Measurements from ENCODE around the gene PSAPL1. TPM values are rescaled to one million over a fixed set of nuclear protein-coding genes. Genes with fewer than 3 reads are reported as not detected.

Gene PSAPL1
- total and polyA plus RNA-seq, 4 donors, result not detected

DNA sequence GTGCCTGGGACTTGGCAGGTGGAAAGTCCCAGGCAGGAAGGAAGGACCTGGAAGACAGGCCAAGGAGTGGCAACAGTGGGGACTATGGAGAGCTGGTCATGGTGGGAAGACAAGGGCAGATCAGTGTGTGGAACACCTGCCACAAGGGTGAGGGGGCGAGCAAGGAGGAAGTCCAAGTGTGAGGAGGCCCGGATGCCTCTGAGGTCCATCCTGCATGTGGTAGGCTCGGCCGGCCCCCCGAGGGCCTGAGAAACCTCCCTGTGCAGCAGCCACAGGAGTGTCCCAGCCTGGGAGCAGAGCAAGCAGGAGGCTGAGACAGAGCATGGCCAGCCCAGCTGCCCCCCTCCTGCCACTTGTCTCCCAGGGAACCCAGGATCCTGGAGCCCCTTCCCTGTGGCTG lies 40.5 kb upstream of the PSAPL1 start:
- no peak for DNase-seq (ENCODE audit: low spot score)
- Histone ChIP-seq H3K9me3 (ENCODE audit: control insufficient read depth in 4 of 4, low read length in 3 of 4) (no peaks in the 10 kb centered on the region), H3K9ac (ENCODE audit: low read depth in 1 of 2, low read length in 2 of 2) (no peak overlapping the region), H3K4me1 (ENCODE audit: control insufficient read depth in 4 of 4, insufficient read depth in 4 of 4, low read length in 3 of 4) (no peaks in the 10 kb centered on the region), H3K27ac (ENCODE audit: low read depth in 1 of 2, low read length in 2 of 2) (no peak overlapping the region), H3K36me3 (ENCODE audit: control insufficient read depth in 4 of 4, insufficient read depth in 3 of 4, low read depth in 1 of 4, low read length in 3 of 4) (no peaks in the 10 kb centered on the region), H3K4me3 (ENCODE audit: low read depth in 1 of 3, low read length in 3 of 3) (no peak overlapping the region), H3K27me3 (ENCODE audit: control insufficient read depth in 4 of 4, insufficient read depth in 4 of 4, low read length in 3 of 4) (no peaks in the 10 kb centered on the region)
- TF ChIP-seq FOXA2 (IDR thresholded peaks at IDR 0.05) (no peak), YY1 (IDR thresholded peaks at IDR 0.05) (no peak), SP1 (IDR thresholded peaks at IDR 0.05) (no peak), NR2F2 (IDR thresholded peaks at IDR 0.05) (no peak), TAF1 (conservative IDR thresholded peaks at IDR 0.05) (no peak), RAD21 (IDR thresholded peaks at IDR 0.05) (no peak)
- TF ChIP-seq, protein P1, sequence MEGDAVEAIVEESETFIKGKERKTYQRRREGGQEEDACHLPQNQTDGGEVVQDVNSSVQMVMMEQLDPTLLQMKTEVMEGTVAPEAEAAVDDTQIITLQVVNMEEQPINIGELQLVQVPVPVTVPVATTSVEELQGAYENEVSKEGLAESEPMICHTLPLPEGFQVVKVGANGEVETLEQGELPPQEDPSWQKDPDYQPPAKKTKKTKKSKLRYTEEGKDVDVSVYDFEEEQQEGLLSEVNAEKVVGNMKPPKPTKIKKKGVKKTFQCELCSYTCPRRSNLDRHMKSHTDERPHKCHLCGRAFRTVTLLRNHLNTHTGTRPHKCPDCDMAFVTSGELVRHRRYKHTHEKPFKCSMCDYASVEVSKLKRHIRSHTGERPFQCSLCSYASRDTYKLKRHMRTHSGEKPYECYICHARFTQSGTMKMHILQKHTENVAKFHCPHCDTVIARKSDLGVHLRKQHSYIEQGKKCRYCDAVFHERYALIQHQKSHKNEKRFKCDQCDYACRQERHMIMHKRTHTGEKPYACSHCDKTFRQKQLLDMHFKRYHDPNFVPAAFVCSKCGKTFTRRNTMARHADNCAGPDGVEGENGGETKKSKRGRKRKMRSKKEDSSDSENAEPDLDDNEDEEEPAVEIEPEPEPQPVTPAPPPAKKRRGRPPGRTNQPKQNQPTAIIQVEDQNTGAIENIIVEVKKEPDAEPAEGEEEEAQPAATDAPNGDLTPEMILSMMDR (IDR thresholded peaks at IDR 0.05; ENCODE audit: low read depth, low read length, missing input control), result no peak
- TF ChIP-seq, protein P2, sequence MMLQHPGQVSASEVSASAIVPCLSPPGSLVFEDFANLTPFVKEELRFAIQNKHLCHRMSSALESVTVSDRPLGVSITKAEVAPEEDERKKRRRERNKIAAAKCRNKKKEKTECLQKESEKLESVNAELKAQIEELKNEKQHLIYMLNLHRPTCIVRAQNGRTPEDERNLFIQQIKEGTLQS (IDR thresholded peaks at IDR 0.05), result no peak
- WGBS, result 93% methylated on average over 5 of the region's 5 CpGs

DNA sequence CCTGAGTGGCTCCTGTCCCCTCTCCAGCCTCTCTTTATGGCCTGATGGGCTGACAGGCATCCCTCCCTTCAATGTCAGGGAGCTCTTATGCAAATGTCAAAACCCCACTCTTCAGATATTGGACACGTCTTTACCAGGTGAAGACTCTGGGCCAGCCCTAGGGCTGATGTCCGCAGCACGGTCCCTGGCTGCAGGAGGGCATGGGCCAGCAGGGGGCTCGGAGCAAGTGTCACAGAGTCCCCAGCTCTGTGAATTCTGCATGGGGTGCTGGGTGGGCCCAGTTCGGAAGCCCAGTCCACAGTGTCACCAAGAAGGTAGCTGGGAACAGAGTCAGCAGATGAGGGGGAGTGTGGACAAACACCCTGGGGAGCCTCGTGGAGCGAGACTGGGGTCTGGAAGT lies 39.6 kb upstream of the PSAPL1 start:
- 91% methylated on average over 7 of the region's 7 CpGs for WGBS
- no peak for DNase-seq (ENCODE audit: low spot score)
- TF ChIP-seq, protein P1 (IDR thresholded peaks at IDR 0.05; ENCODE audit: low read depth, low read length, missing input control), result no peak
- TF ChIP-seq TAF1 (conservative IDR thresholded peaks at IDR 0.05) (no peak), RXRA (IDR thresholded peaks at IDR 0.05) (no peak), GABPA (IDR thresholded peaks at IDR 0.05 in 1 of 2, conservative IDR thresholded peaks at IDR 0.05 in 1 of 2) (no peak), FOXA1 (IDR thresholded peaks at IDR 0.05) (no peak), RAD21 (IDR thresholded peaks at IDR 0.05) (no peak), FOXA2 (IDR thresholded peaks at IDR 0.05) (no peak), NR2F2 (IDR thresholded peaks at IDR 0.05) (no peak), YY1 (IDR thresholded peaks at IDR 0.05) (no peak), HNF4A (conservative IDR thresholded peaks at IDR 0.05) (no peak), EGR1 (IDR thresholded peaks at IDR 0.05; ENCODE audit: low read depth in 2 of 2) (no peak)
- TF ChIP-seq, protein P2 (IDR thresholded peaks at IDR 0.05), result no peak
- TF ChIP-seq, protein P3, sequence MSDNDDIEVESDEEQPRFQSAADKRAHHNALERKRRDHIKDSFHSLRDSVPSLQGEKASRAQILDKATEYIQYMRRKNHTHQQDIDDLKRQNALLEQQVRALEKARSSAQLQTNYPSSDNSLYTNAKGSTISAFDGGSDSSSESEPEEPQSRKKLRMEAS (IDR thresholded peaks at IDR 0.05), result no peak
- TF ChIP-seq, protein P4, sequence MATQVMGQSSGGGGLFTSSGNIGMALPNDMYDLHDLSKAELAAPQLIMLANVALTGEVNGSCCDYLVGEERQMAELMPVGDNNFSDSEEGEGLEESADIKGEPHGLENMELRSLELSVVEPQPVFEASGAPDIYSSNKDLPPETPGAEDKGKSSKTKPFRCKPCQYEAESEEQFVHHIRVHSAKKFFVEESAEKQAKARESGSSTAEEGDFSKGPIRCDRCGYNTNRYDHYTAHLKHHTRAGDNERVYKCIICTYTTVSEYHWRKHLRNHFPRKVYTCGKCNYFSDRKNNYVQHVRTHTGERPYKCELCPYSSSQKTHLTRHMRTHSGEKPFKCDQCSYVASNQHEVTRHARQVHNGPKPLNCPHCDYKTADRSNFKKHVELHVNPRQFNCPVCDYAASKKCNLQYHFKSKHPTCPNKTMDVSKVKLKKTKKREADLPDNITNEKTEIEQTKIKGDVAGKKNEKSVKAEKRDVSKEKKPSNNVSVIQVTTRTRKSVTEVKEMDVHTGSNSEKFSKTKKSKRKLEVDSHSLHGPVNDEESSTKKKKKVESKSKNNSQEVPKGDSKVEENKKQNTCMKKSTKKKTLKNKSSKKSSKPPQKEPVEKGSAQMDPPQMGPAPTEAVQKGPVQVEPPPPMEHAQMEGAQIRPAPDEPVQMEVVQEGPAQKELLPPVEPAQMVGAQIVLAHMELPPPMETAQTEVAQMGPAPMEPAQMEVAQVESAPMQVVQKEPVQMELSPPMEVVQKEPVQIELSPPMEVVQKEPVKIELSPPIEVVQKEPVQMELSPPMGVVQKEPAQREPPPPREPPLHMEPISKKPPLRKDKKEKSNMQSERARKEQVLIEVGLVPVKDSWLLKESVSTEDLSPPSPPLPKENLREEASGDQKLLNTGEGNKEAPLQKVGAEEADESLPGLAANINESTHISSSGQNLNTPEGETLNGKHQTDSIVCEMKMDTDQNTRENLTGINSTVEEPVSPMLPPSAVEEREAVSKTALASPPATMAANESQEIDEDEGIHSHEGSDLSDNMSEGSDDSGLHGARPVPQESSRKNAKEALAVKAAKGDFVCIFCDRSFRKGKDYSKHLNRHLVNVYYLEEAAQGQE (IDR thresholded peaks at IDR 0.05), result no peak
- Histone ChIP-seq H3K9ac (ENCODE audit: low read depth in 1 of 2, low read length in 2 of 2) (no peak overlapping the region), H3K27me3 (ENCODE audit: control insufficient read depth in 4 of 4, insufficient read depth in 4 of 4, low read length in 3 of 4) (no peaks in the 10 kb centered on the region), H3K4me3 (ENCODE audit: low read depth in 1 of 3, low read length in 3 of 3) (no peak overlapping the region), H3K9me3 (ENCODE audit: control insufficient read depth in 4 of 4, low read length in 3 of 4) (no peaks in the 10 kb centered on the region), H3K4me1 (ENCODE audit: control insufficient read depth in 4 of 4, insufficient read depth in 4 of 4, low read length in 3 of 4) (no peaks in the 10 kb centered on the region), H3K36me3 (ENCODE audit: control insufficient read depth in 4 of 4, insufficient read depth in 3 of 4, low read depth in 1 of 4, low read length in 3 of 4) (no peaks in the 10 kb centered on the region), H3K27ac (ENCODE audit: low read depth in 1 of 2, low read length in 2 of 2) (no peak overlapping the region)

All from liver (tissue), 9 donors.